GM12865 (cell line): Measurements from ENCODE around the gene DEFB113.
A peak's percentile ranks its signal among the peaks of the same experiment; 100 is the strongest.

Experiments
- DNase-seq: peaks from one replicate; pipeline ENCODE4 v3.0.0; 2010; ENCODE audit warnings: low read depth
- H3K4me3 ChIP-seq: 2 replicates; pipeline ENCODE4 v1.5.1; 2011; ENCODE audit warnings: mild to moderate bottlenecking, low read depth, low read length, control low read depth
- TF ChIP-seq, protein P1 (sequence below): IDR thresholded peaks from 2 replicates; pipeline ENCODE4 v1.5.1; 2011; ENCODE audit warnings: low read length, control low read depth, low read depth, inconsistent platforms; ENCODE audit not compliant: insufficient read depth; ENCODE audit errors: missing control alignments

The DEFB113 gene

DNA sequence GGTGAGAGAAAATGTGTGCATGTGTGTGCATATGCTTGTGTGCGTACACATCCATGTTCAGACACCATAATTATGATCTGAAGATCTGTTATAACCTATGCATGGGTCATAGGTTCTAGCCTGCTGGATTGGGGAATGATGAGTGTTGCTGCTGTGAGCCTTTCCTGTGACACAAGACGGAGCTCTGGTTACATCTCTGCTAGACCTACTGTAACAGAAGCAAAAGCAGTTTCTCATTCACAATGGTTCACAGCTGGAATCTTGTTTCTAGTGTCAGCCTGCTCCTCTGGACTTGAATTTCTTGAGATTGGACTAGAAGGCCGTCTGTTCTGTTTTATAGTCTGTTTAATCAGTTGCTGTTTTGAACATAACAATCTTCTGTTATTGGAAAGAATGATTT is 45.6 kb downstream of the DEFB113 start:
- peak; percentile 2 for DNase-seq
- H3K4me3 ChIP-seq, result no peak overlapping the region
- TF ChIP-seq, protein P1, sequence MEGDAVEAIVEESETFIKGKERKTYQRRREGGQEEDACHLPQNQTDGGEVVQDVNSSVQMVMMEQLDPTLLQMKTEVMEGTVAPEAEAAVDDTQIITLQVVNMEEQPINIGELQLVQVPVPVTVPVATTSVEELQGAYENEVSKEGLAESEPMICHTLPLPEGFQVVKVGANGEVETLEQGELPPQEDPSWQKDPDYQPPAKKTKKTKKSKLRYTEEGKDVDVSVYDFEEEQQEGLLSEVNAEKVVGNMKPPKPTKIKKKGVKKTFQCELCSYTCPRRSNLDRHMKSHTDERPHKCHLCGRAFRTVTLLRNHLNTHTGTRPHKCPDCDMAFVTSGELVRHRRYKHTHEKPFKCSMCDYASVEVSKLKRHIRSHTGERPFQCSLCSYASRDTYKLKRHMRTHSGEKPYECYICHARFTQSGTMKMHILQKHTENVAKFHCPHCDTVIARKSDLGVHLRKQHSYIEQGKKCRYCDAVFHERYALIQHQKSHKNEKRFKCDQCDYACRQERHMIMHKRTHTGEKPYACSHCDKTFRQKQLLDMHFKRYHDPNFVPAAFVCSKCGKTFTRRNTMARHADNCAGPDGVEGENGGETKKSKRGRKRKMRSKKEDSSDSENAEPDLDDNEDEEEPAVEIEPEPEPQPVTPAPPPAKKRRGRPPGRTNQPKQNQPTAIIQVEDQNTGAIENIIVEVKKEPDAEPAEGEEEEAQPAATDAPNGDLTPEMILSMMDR, result peak; percentile 11

DNA sequence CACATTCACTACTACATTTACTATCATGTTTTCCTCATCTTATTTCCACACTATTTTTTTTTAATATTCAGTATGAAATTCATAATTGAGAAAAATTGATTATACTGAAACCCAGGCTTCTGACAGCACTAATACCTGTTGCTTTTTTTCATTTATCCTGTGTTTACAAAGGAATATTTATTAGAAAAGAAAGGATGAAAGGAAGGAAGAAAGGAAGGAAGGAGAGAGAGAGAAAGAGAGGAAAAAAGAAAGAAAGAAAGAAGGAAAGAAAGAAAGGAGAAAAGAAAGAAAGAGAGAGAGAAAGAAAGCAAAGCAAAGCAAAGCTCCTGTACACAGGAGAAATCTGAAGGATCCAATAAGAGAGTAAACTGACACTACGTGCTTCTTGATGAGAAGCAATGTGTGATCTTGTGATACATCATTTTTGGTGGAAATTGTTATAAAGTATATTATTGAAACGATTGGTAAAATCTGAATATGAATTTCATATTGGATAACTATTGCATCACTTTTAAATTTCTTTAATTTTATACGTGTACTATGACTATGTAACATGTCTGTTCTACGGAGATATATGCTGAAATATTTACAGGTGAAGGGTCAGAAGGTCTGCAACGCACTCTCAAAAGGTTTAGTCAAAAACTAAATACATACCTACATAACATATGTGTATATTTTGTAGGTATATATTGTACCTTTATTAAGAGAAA is 49.3 kb downstream of the DEFB113 start:
- TF ChIP-seq, protein P1, result no peak
- H3K4me3 ChIP-seq, result no peak overlapping the region
- no peak for DNase-seq

DNA sequence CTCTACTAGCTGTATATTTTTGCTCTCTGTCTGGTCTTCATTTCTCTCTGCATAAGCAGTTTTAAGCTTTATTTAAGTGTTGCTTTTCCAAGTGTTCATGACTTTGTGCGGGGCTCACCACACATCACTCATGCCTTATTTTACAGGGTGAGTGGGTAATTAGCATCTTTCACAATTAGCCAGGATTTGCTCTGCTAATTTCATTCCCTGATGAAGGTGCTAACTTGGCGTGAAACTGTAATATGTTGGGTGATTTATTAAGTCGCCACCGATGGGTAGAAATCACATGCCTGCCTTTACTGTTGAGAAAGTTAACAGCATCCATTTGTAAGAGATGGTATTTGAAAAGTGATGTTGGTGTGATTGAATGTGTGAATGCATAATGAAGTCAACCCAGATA is 50.2 kb downstream of the DEFB113 start:
- DNase-seq, result no peak
- TF ChIP-seq, protein P1, result no peak

DNA sequence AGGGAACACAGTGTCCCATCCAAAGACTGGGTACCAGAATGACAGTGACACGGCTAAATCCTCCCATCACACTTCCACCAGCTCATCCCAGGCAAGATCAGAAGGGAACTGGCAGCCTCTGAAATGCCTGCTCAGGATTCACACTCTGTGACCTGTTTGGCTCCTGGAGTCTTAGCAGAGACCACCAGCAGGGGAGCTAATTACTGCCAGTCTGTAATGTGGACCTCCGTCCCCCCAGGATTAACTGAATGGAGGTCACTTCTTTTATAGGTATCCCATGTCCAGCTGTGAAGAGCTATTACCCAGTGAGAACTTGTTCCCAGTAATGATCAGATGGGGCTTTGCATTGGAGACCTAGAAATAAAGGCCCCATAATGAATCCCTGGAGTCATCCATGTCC is 50.6 kb downstream of the DEFB113 start:
- TF ChIP-seq, protein P1, result no peak
- DNase-seq, result no peak
- no peak overlapping the region for H3K4me3 ChIP-seq

More for the DNA sequence above, 50.2 kb downstream of the DEFB113 start:
- no peak overlapping the region for H3K4me3 ChIP-seq
